Measurements from ENCODE around the gene ZNF488.

ZNF488 gene

DNA sequence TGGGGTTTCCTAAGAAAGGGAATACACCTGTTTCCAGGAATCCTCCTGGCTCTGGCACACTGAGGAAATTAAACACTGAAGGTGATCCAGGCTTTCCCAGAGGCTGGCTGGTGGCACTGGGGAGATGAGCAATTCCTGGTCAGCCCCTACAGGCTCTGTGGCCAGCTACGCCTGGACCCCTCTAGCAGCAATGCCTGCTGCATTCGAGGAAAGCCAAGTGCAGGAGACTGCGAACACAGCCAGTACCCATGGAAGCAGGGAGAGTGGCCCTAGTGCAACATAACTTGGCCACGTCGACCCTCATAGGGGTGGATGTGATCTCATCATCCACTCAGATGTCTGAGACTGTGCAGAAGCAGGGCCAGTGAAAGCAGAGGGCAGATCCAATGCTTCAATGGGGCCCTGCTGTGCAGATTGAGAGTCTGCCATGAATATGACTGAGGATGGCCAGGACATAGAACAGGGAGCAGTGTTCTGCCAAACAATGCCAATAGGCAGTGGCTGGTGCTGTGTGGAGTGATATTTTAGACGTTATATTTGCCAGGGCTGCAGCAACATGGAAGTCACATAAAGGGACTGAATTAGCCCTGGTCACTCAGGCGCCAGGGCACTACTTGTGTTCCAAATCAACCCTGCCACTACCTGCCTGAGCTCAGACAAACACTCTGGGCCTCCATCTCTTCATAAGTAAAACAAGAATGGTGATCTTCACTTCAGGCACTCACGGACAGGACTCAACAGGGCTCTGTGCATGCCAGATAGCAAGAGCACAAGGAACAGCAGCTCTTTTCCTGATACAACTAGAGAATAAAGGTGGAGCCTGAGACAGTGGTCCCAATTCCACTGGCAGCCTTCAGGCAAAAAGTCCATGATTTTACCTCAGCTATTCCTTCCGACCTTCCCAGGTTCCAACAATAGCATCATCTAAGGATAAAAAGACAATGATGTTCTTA is 2.4 kb downstream of the ZNF488 start:
- Mint-ChIP-seq H3K27me3 (peaks cover 52% of the 10 kb centered on the region), H3K4me3 (no peak overlapping the region), H3K27ac (no peak overlapping the region), H3K9me3 (peaks cover 7% of the 10 kb centered on the region), H3K4me1 (ENCODE audit: low read depth) (peaks cover 7% of the 10 kb centered on the region), H3K36me3 (ENCODE audit: low read depth) (no peaks in the 10 kb centered on the region)
- intact Hi-C loops (cut with micrococcal nuclease) = no loop called here

DNA sequence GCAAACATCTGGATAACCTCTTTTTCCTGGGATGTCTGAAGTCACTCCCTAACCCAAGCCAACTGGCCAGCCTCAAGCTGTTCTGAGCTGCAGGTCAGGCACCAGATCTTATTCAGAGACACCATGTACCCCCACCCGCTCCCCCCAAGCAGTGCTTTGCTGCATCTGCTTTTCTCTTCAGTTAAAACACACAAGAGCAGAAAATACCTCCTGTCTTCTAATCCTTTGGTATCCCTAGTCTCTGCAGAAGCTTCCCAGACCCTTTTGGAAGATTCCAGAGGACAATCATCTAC is 3.0 kb downstream of the ZNF488 start:
- H3K27ac Mint-ChIP-seq = no peak overlapping the region
- H3K27me3 Mint-ChIP-seq = peaks cover 58% of the 10 kb centered on the region
- H3K4me1 Mint-ChIP-seq (ENCODE audit: low read depth) = peaks cover 7% of the 10 kb centered on the region
- H3K9me3 Mint-ChIP-seq = peaks cover 7% of the 10 kb centered on the region
- intact Hi-C loops (cut with micrococcal nuclease) = no loop called here
- H3K36me3 Mint-ChIP-seq (ENCODE audit: low read depth) = no peaks in the 10 kb centered on the region
- no peak overlapping the region for H3K4me3 Mint-ChIP-seq

- Mint-ChIP-seq H3K4me1 (ENCODE audit: low read depth) (peaks cover 7% of the 10 kb centered on the region), H3K9me3 (peaks cover 3% of the 10 kb centered on the region), H3K27me3 (peaks cover 63% of the 10 kb centered on the region), H3K36me3 (ENCODE audit: low read depth) (no peaks in the 10 kb centered on the region), H3K4me3 (no peak overlapping the region), H3K27ac (no peak overlapping the region)
- intact Hi-C loops (cut with micrococcal nuclease) = no loop called here
These were observed 3.6 kb downstream of the ZNF488 start for GRCh38 chr10:47380341-47381102.

- no peak overlapping the region for H3K4me3 Mint-ChIP-seq
- peaks cover 63% of the 10 kb centered on the region for H3K27me3 Mint-ChIP-seq
- no peak overlapping the region for H3K27ac Mint-ChIP-seq
- intact Hi-C loops (cut with micrococcal nuclease) = no loop called here
- H3K4me1 Mint-ChIP-seq (ENCODE audit: low read depth) = peaks cover 7% of the 10 kb centered on the region
- H3K36me3 Mint-ChIP-seq (ENCODE audit: low read depth) = no peaks in the 10 kb centered on the region
- H3K9me3 Mint-ChIP-seq = no peaks in the 10 kb centered on the region
These were observed 4.2 kb downstream of the ZNF488 start for GRCh38 chr10:47379901-47380300.

DNA sequence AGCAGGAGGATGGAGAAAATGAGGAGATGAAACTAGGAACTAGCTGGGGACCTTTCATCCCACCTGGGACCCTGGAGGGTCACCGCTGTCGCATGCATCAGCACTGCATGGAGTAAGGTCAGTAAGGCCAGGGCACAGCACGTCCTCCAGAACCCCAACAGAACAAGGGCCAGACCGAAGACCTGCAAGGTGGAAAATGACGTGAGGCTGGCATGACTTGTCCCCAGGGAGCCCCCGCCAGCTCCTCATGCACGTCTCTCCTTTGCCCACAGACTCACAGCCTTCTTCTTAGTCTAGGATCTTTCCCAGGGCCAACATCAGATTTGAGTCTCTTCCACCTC is 4.7 kb downstream of the ZNF488 start:
- H3K4me3 Mint-ChIP-seq = no peak overlapping the region
- H3K36me3 Mint-ChIP-seq (ENCODE audit: low read depth) = no peaks in the 10 kb centered on the region
- intact Hi-C loops (cut with micrococcal nuclease) = no loop called here
- H3K9me3 Mint-ChIP-seq = no peaks in the 10 kb centered on the region
- H3K4me1 Mint-ChIP-seq (ENCODE audit: low read depth) = peaks cover 7% of the 10 kb centered on the region
- no peak overlapping the region for H3K27ac Mint-ChIP-seq
- H3K27me3 Mint-ChIP-seq = peaks cover 63% of the 10 kb centered on the region

DNA sequence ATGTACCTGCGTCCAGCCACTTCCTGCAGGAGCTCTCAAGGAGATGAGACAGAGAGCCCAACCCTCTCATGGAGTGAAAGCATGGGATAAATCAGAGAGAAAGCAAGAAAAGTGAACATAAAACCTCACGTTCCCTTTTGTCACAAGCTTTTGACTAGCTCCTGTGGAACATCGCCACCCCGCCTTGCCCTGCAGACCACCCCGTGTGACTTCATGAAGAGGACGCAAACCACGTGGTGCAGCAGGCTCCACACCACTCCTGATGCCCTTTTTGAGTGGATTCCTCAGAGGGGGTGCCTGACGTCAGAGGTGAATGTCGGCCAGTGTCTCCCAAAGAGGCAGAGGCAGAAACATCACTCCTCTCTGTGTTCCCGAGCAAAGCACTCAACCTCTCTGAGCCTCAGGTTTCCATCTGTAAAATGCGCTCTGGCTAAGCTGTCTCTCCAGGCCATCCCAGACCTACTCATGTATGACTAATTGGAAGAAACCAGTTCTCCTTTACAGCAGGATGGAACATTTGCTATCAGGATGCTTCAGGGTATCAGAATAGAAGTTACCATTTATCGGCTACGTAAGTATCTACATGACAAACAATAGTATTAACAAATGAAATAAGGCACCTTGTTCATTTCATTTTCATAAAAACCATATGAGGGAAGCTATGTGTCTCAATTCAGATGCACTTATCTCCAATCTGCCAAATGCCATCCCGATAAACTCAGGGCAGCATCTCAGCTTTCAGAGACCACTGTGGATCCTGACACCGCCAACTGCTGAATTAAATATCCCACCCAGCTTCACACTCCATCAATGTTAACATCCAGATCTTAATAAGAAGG is 5.3 kb downstream of the ZNF488 start:
- H3K36me3 Mint-ChIP-seq (ENCODE audit: low read depth) = no peaks in the 10 kb centered on the region
- intact Hi-C loops (cut with micrococcal nuclease) = no loop called here

GRCh38 chr10:47378183-47378510 is 5.9 kb downstream of the ZNF488 start:
- Mint-ChIP-seq H3K27ac (no peak overlapping the region), H3K9me3 (no peaks in the 10 kb centered on the region), H3K4me3 (no peak overlapping the region), H3K27me3 (peaks cover 55% of the 10 kb centered on the region), H3K4me1 (ENCODE audit: low read depth) (no peaks in the 10 kb centered on the region), H3K36me3 (ENCODE audit: low read depth) (no peaks in the 10 kb centered on the region)
- intact Hi-C loops (cut with micrococcal nuclease) = no loop called here

More for the DNA sequence above, 5.3 kb downstream of the ZNF488 start:
- Mint-ChIP-seq H3K27me3 (peaks cover 60% of the 10 kb centered on the region), H3K27ac (no peak overlapping the region), H3K4me1 (ENCODE audit: low read depth) (peaks cover 4% of the 10 kb centered on the region), H3K4me3 (no peak overlapping the region), H3K9me3 (no peaks in the 10 kb centered on the region)

DNA sequence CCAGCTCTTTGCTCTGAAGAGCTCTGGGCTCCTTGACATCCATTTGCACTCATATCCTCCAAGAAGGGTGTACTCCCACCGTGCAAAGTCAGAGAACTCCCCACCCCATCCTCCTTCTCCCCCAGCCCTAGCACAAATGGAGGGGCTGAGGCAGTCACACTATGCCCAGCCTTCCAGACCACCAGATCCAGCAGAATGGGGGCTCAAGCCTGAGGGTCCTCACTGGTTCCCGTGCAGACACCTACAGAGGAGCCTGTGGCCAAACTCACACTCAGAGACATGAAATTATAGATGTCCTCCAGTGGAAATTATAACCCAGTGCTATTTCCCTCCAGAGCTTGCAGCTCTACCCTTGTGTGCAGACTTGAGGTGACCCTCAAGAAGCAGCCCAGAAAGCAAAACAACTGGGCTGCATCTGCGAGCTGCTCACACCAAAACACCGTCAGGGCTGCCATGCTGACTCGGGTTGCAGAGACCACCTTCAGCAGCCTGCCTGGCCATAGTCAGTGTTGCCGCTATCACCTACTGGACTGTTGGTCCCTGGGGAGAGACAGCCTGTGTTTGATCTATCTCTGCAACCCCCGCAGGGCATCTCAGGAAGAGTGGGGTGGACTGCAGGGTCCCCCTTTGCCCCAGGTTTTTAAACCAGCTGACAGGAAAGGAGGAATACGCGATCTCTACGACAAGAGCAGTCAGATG is 7.4 kb downstream of the ZNF488 start:
- Mint-ChIP-seq H3K4me3 (no peak overlapping the region), H3K27ac (no peak overlapping the region), H3K9me3 (no peaks in the 10 kb centered on the region), H3K27me3 (peaks cover 52% of the 10 kb centered on the region), H3K36me3 (ENCODE audit: low read depth) (no peaks in the 10 kb centered on the region), H3K4me1 (ENCODE audit: low read depth) (no peaks in the 10 kb centered on the region)
- intact Hi-C loops (cut with micrococcal nuclease) = no loop called here

- no peak overlapping the region for H3K4me3 Mint-ChIP-seq
- no peaks in the 10 kb centered on the region for H3K9me3 Mint-ChIP-seq
- H3K27me3 Mint-ChIP-seq = peaks cover 37% of the 10 kb centered on the region
- intact Hi-C loops (cut with micrococcal nuclease) = no loop called here
- no peak overlapping the region for H3K27ac Mint-ChIP-seq
- H3K4me1 Mint-ChIP-seq (ENCODE audit: low read depth) = no peaks in the 10 kb centered on the region
- H3K36me3 Mint-ChIP-seq (ENCODE audit: low read depth) = no peaks in the 10 kb centered on the region
These were observed 9.2 kb downstream of the ZNF488 start for GRCh38 chr10:47374611-47375536.

DNA sequence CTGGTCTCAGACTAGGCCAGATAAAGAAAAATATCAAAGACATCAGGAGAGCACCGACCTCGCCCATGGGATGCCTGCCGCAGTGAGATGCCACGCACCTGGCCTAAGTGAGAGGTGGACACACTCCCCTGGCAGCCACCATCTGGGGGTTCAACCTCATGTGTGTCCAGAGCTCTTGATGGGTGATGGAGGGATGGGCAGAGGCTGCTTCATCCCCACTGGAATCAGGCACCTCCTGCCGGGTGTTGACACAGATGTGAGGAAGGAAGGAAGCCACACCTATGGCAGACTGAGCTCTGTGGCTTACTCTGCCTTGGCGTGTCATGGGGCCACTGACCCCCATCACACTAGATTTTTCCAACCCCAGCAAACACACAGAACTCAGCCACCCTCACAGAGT is 11.4 kb downstream of the ZNF488 start:
- Mint-ChIP-seq H3K36me3 (ENCODE audit: low read depth) (no peaks in the 10 kb centered on the region), H3K4me1 (ENCODE audit: low read depth) (no peaks in the 10 kb centered on the region), H3K4me3 (no peak overlapping the region), H3K27me3 (peaks cover 21% of the 10 kb centered on the region), H3K9me3 (no peaks in the 10 kb centered on the region), H3K27ac (no peak overlapping the region)
- intact Hi-C loops (cut with micrococcal nuclease) = no loop called here

DNA sequence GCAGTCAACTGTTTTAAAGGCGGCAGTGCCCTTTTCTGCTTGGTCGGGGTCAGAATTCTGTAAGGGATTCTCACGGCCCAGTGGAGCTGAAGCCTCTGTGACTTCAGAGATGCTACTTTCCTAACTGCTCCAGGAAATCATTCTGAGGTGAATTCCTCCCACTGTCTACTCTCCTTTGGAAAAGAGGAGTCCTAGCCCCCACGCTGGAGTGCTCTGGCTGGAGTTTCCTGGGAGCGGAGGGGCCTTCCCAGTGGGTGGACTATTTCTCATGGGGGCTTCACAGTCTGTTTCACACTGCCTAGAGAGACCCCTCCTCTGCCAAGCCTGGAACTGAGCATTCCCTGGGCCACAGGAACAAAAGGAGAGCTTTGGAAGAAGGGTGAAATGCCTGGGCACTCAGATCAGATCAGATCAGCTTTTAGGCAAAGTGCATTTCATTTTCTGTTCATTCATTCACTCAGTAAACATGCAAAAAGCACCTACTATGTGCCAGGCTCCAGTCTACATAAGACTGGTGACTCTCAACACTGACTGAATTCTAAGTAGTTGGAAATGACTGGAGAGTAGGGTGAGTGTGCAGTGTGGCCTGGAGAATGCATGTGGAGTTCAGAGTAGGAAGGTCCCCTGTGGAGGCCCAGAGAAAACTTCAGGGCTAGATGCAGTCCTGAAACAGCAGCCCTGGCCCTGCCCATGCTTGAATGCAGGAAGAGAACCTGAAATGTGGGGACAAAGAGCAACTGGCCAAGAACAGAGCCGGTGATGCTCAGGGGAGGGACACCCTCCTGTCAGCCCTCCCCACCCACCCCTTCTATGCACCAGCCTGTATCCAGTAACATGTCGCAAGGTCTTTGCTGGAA is 12.2 kb downstream of the ZNF488 start:
- Mint-ChIP-seq H3K27me3 (peaks cover 13% of the 10 kb centered on the region), H3K4me1 (ENCODE audit: low read depth) (no peaks in the 10 kb centered on the region), H3K27ac (no peak overlapping the region), H3K36me3 (ENCODE audit: low read depth) (no peaks in the 10 kb centered on the region), H3K9me3 (no peaks in the 10 kb centered on the region), H3K4me3 (no peak overlapping the region)
- intact Hi-C loops (cut with micrococcal nuclease) = no loop called here

GRCh38 chr10:47370878-47371277 is 13.2 kb downstream of the ZNF488 start:
- intact Hi-C loops (cut with micrococcal nuclease) = no loop called here
- no peaks in the 10 kb centered on the region for H3K36me3 Mint-ChIP-seq (ENCODE audit: low read depth)
- H3K9me3 Mint-ChIP-seq = no peaks in the 10 kb centered on the region
- H3K4me1 Mint-ChIP-seq (ENCODE audit: low read depth) = no peaks in the 10 kb centered on the region
- no peak overlapping the region for H3K27ac Mint-ChIP-seq
- H3K27me3 Mint-ChIP-seq = peaks cover 3% of the 10 kb centered on the region
- no peak overlapping the region for H3K4me3 Mint-ChIP-seq

Data from dendritic cell treated with granulocyte-macrophage colony-stimulating factor and Interleukin-4, amounts not matched to agents 40 ng/mL and 50 ng/mL, for 4 days (primary cell).